GM18870 (cell line): ENCODE measurements around the gene SEC16B.
"Not testable (repeated sequence)": the region's sequence is repeated elsewhere in the genome, so short reads cannot be mapped to it uniquely, and the experiment has no call there.

ENCODE experiments used
- ATAC-seq: cut with Tn5 transposase; IDR thresholded peaks from one replicate; pipeline ENCODE4 v1.9.1; 2021; ENCODE audit warnings: moderate library complexity; ENCODE audit not compliant: unreplicated experiment

The SEC16B gene, protein sequence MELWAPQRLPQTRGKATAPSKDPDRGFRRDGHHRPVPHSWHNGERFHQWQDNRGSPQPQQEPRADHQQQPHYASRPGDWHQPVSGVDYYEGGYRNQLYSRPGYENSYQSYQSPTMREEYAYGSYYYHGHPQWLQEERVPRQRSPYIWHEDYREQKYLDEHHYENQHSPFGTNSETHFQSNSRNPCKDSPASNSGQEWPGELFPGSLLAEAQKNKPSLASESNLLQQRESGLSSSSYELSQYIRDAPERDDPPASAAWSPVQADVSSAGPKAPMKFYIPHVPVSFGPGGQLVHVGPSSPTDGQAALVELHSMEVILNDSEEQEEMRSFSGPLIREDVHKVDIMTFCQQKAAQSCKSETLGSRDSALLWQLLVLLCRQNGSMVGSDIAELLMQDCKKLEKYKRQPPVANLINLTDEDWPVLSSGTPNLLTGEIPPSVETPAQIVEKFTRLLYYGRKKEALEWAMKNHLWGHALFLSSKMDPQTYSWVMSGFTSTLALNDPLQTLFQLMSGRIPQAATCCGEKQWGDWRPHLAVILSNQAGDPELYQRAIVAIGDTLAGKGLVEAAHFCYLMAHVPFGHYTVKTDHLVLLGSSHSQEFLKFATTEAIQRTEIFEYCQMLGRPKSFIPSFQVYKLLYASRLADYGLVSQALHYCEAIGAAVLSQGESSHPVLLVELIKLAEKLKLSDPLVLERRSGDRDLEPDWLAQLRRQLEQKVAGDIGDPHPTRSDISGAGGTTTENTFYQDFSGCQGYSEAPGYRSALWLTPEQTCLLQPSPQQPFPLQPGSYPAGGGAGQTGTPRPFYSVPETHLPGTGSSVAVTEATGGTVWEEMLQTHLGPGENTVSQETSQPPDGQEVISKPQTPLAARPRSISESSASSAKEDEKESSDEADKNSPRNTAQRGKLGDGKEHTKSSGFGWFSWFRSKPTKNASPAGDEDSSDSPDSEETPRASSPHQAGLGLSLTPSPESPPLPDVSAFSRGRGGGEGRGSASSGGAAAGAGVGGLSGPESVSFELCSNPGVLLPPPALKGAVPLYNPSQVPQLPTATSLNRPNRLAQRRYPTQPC

DNA sequence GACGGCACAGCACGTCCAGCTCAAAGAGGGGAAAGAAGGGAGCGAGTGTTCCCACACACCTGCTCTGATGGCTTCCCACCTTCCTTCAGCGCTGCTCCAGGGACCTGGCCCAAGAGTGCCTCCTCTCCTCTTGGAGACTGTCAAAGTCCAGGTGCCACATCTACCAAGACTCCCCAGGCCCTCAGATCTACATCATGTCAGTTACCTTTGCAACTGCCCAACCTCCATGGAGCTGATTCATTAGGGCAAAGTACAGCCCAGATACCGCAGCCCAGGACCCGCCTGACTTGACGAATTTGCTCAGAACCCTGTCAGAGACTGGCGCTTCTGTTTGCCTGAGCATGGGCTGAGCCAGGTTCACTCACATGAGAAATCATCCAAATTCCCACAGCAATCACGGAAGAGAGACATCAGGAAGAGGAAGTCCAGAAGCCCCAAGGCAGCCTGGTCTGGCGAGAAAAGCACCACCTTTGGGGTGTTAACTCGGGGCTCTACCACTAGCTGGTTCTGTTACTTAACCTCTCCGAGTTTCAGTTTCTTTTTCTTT lies at the start of gene SEC16B:
Gene SEC16B (minus strand): TSS at position 234 of the 547 bp plus-strand sequence. CDS start 2,077 bp downstream, outside the sequence.
- ATAC-seq, result no peak

DNA sequence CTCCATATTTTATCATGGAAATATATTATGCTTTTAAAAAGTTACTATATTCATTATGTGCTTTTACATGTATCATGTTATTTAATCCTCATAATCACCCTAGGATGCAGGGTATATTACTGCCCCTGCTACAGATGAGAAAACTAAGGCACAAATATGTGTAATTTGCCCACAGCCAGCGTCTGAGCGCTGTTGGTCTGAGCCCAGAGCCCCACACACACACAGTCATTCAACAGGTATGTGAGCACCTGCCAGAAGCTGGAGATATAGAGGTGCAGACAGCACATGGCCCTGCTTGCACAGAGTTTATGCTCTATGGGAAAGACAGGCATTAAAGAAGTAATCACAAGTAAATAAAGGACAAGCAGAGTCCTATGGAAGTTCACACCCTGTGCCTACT lies 49.8 kb upstream of the SEC16B start:
- no peak for ATAC-seq

DNA sequence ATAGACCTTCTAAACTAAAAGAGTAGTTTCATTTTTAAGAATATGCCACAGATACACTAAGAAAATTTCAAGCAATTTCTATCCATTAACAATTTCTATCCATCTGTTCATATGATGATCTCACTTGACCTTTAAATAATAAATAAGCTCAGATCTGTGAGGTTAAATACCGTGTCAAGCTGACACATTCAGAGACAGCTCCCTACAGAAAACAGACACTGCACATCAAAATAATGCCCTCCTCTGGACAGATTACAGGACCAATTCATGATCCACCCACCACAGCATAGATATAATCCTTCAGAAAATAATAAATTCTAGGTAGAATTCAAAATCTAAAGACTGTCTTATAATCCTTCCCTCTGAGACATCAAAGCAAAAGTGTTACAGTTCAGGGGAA lies 49.4 kb upstream of the SEC16B start:
- no peak for ATAC-seq

DNA sequence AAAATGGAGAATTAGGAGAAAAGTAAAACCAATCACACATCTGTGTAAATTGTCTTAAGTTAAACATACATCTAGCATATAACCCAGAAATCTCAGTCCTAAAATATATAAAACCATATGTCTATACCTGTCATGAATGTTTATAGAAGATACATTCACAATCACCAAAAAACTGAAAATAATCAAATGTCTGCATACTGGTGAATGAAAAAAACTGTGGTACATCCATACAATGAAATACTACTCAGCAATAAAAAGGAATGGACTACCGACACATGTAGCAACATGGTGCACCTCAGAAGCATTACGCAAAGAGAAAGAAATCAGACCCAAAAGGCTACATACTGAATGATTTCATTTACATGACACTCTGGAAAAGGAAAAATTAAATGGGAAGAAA lies 47.7 kb upstream of the SEC16B start:
- no peak for ATAC-seq

DNA sequence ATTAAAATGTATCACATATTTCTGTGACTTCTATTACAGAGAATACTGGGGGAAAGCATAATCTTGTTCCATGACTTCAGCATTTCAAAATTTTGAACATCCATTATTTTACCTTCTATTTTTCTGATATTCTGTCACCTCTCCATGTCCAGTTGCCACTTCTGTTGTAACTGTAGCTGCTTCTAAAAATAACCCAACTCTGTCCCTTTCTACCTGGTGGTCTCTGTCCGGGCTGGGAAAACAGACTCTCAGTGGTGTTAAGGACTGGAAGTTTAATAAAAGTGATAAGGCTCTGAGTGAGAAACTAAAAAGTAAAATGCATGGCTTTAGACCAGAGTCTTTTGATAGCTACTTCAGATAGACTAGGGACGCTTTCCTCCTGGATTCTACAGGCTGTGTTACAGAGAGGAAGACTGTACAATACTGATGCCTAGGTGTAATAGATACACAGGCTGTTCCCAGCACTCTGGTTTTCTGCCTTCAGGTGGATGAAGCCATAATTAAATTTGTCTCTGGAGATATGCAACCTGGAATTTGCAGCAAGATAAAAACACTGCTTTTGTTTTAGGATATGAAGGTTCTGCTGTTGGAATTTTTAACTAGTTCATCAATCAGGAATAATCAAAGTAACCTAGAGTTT lies 42.1 kb upstream of the SEC16B start:
- ATAC-seq, result no peak

DNA sequence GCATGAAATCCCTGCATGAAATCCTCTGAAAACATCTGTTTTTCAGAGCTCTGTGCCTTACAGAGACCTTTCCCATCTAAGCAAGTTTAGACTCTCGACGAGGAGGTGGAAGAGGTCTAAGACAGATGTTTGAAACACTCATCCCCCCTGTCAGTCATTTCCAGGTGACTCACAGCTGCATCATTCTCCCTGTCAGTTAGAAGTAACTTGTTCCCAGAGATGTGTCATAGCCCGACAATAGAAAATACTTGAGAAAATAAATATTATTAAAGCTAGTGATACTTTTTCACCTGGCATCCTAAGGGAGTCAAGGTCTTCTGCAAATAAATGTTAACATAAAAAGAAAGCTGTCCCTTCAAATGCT lies 41.6 kb upstream of the SEC16B start:
- no peak for ATAC-seq

DNA sequence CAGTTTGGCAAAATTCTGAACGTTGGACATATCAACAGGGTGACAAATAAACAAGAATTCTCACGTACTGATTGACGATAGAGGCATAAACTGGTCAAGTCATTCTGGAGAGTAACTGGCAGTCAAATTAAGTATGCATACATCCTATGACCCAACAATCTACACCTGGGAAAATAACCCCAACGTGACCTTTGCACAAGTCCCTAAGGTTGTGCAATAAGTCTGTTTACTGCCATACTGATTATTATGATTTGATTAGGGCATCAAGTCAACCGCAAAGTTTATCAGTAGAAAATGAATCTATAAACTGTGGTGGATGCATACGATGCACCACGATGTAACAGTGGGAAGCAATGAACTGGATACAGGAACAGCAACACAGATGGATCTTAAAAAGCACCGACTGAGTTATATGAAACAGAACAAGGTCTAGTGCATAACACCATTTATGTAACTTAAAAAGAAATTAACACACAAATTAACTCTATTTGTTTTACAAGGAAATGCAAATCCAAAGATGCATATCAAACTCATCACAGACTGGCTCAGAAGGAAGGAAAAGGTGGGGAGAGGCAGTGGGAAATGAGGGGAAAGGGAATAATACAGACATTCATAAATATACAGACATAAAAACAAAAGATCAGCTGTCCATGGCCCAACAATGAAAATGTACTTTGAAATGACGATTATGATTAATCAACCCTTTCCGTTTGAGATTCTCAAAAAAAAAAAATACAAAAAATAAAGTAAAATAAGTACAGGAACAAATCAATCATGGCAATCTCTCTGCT lies 41.0 kb upstream of the SEC16B start:
- ATAC-seq, result no peak

DNA sequence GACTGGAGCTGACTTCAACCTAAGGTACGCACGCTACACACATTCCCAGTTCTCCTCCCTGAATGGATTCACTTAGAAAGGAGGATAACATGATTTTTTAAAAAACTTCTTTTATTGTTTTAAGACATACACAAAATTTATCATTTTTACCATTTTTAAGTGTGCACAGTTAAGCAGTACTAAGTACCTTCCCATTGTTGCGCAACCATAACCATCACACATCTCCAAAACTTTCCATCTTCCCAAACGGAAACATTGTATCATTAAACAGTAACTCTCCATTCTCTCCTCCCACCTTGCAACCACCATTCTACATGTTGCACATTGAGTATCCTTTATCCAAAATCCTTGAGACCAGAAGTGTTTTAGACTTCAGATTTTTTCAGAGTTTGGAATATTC lies 36.2 kb upstream of the SEC16B start:
- ATAC-seq, result no peak

DNA sequence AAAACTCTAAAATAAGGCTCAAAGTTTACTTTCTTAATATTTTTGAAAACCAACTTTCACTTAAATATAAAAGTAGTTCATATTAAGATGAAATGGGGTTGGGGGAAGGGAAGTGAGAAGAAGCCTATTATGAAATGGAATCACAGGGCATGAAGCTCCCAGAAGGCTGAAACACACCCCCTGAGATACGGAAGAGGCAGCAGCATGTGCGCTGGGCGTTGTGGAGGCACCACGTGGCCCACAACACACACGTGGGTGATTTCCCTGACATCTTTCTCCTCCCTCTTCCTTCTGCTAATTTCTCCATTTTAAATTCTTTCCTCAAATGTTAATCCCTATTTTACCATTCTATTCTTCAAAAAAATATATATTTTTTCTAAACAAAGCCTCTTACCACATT lies 35.6 kb upstream of the SEC16B start:
- no peak for ATAC-seq

DNA sequence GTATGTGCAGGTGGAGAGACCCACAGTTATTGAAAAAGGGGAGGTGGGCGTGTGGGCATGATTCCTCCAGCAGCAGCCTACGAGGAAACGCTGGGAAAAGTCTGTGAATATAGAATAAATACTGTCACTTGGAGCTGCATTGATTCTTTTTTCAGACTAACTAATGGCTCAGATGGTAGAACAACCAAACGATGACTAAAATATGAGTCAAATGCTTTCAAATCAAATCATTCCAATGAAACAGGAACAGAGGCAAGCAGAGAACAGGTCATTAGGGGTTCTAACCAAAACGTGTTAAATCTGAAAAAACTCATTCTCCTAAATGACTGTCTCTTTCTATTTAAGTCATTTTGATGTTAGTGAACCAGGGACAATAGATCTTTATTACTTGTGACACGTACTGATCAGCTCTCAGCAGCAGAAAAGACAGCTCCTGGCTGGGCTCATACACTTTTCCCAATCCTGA lies 35.1 kb upstream of the SEC16B start:
- peak; percentile 83 for ATAC-seq

DNA sequence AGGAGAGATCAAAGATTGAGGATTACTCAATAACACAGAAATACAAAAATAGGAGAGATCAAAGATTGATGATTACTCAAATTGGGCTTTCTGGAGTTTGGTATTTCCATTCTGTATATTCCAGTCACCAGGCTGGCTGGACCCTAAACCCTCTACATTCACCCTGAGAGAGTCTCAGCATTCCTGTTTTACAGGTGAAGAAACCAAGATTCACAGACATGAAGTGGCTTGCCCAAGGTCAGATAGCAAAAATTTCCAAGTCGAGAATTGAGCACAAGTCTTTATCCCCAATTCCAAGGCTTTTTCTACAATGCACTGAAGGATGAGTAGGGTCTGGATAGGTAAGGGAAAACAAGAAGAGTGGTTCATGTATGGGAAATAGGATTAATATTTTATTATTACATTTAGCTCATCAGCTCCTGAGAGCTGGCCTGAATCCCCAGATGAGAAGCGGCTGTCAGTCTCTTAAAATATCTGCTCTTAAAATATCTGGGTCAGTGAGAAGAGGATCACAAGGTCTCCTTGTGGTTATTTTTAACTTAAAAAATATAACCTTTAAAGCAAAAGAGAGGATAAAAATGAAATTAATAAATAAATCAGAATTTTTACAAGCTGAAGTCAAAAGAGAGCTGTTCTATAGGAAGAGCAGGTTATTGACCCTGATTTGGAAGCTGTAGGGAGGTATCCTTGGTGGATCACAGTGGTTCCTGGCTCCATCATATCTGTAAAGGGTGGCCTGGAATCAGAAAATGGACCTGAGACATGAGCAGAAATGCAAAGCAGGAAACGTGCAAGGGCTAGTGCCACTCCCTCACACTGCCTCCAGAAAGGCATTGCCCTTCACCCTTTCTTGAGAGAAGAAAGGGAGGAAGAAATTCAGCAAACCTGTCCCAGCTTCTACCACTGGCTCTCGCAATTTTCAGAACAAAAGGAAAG lies 29.1 kb upstream of the SEC16B start:
- no peak for ATAC-seq

DNA sequence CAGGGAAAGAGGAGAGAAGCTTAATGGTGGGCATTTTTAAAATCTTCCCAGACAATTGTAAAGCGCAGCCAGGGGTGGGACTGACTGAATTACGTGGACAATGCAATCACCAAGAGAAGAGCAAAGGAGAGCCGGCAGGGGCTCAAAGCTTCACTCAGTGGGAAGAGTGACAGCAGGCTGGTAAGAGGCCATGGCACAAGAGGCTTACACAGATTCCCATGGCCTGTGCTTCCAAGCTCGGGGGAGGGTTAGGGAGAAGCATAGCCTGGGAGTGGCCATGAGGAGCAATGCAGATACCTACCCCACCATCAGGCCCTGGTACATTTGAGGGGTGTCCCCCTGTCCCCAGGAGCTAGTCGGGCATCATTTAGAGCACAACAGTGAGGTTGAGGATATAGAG lies 27.1 kb upstream of the SEC16B start:
- ATAC-seq, result no peak

DNA sequence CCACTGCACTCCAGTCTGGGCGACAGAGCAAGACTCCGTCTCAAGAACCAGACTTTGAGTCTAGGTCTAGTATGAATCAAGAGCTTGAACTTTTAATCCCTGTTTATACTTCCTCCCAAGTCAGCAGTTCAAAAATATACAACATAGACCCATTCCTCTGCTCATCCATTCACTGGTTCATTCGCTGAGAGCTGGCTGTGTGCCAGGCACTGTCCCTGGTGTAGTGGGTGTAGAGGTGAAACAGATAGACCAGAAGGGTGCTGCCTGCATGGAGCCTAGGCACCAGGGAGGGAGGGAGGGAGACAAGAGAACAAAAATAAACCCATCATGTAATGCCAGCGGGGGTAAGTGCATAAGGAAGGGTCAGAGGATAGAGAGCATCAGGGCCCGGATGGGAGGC lies 25.5 kb upstream of the SEC16B start:
- ATAC-seq, result no peak

DNA sequence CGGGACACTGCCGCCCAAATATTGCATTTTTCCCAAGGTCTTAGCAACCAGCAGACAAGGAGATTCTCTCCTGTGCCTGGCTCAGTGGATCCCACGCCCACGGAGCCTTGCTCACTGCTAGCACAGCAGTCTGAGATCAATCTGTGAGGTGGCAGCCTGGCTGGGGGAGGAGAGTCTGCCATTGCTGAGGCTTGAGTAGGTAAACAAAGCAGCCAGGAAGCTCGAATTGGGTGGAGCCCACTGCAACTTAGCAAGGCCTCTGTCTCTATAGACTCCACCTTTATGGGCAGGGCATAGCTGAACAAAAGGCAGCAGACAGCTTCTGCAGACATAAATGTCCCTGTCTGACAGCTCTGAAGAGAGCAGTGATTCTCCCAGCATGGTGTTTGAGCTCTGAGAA lies 16.4 kb upstream of the SEC16B start:
- not testable (repeated sequence) for ATAC-seq

DNA sequence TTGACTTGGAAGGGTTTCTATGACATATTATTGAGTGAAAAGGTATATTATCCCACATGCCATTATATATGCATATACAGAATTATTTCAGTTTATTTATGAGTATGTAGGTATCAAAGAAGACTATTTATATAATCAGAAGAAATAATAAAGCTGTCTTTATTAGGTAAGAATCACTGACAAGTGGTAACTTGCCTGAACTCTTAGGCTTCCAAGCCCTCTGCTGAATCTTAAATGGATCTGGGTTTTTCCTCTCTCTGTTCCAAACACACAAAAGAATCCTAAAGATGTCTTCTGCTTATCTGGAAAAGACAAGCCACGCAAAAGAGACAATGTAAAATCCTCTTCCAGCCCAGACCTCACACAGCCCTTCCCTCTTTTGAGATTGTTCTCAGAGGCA lies 14.9 kb upstream of the SEC16B start:
- ATAC-seq, result no peak

DNA sequence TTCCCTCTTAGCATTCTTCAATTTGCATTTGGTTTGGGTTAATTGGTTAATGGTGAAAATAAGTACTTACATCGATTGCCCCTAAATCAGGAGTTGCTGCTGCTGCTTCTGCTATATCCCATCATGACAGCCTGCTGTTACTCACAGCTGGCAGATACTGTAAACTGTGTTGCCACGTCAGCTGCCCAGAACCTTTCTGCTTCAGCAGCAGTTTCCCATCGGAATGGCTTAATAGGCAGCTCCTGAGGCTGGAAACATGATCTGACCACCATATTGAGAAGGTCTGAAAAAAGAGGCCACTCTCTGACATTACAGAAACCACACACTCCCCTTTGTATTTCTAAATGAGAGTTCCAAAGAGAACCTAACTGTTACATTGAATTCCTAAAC lies 14.3 kb upstream of the SEC16B start:
- ATAC-seq, result no peak

DNA sequence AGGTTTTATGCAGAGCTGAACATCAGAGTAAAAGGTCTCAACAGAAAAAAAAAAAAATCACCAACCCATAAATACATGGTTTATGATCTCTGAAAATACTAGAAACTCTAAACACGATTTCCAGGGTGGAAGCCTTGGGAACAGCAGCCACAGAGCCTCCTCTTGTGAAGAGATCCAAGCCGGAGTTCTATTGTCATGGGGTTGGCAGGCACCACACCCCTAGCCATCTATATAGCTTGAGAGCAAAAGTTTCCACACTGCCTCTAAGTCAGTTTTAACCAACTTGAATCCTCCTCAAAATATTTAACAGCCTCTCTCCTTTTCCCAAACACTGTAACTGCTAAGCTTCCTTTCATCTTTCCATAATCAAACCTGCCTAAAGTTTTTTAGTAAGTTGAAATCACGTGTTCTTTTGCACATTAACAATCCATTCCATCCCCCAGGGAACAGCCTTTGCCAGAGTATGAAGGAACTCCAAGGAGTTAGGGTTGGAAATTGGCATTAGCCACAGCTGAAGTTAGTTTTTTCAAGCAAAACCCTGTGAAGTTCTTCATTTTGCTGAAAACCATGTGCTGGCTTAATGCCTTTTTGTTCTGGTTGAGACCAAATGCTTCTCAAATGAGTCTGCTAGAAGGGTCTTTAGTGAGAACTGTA lies 13.8 kb upstream of the SEC16B start:
- ATAC-seq, result no peak

DNA sequence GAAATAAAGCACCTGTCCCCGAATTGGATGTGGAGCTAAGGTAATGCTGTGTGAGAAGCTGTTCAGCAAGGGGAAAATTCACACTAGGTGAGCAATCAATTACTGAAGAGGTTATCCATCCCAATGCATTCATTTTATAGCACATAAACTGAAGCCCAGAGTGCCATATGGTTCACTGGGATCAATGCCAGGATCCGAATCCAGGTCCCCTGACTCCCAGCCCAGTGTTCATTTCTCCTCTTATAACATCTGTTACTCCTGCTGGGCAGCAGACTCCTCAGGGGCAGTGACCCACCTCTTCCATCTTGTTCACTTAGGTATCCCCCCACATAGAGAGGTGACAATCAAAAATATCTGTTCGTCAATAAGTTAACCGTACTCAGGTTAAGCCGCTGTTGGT lies 13.2 kb upstream of the SEC16B start:
- no peak for ATAC-seq

DNA sequence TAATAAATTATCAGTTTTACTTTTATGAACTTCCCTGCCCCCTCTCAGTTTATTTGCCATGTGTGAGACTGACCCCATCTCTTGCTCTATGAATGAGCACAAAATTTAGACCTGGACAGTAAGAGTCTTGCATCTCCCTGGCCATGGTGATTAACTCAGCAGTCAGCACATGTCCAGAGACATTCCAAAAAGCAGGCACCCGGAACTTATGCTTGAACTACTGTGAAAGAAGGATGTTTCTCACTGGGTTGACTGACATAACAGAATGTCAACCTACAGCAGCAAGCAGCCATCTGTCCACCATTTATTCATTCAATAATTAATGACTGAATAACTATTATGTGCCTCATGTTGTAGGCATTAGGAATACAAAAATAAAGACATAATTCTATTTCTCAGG lies 11.3 kb upstream of the SEC16B start:
- no peak for ATAC-seq
